DND-41 (cell line): ENCODE results near the gene CREB1.

Experiments used
- ATAC-seq: fragments of 200-7000 bp; cut with Tn5 transposase; 3 replicates; pipeline ENCODE4 v1.9.1; 2021; ENCODE audit warnings: low read depth; ENCODE audit not compliant: insufficient read depth
- DNase-seq: peaks from one replicate; pipeline ENCODE4 v3.0.0-alpha.2; 2020
- H2AFZ ChIP-seq: 2 replicates; pipeline ENCODE4 v1.6.0; 2012; ENCODE audit warnings: low read depth, low read length
- H3K27ac ChIP-seq: 2 replicates; pipeline ENCODE4 v1.5.1; 2012; ENCODE audit warnings: low read length, inconsistent platforms
- H3K27me3 ChIP-seq: fragments of 200-600 bp; sonication (generic); 2 replicates; pipeline ENCODE4 v1.6.0; 2012; ENCODE audit warnings: low read length, mild to moderate bottlenecking, inconsistent platforms; ENCODE audit not compliant: insufficient read depth, poor library complexity
- H3K36me3 ChIP-seq: 2 replicates; pipeline ENCODE4 v1.5.1; 2012; ENCODE audit warnings: low read length, inconsistent platforms; ENCODE audit not compliant: insufficient read depth
- H3K4me1 ChIP-seq: 2 replicates; pipeline ENCODE4 v1.5.1; 2012; ENCODE audit warnings: mild to moderate bottlenecking, low read length; ENCODE audit not compliant: insufficient read depth
- H3K4me2 ChIP-seq: 2 replicates; pipeline ENCODE4 v1.6.0; 2012; ENCODE audit warnings: mild to moderate bottlenecking, moderate library complexity, low read length, inconsistent platforms; ENCODE audit not compliant: insufficient read depth
- H3K4me3 ChIP-seq, 2 experiments: fragments of 200-600 bp in 1 of 2; shearing (Covaris generic) in 1 of 2; 2 replicates each; pipeline ENCODE4 v1.5.1; 2012 to 2016; ENCODE audit warnings: inconsistent platforms in 2 of 2, low read length in 2 of 2, mild to moderate bottlenecking in 2 of 2, low read depth in 1 of 2, moderate library complexity in 1 of 2
- H3K79me2 ChIP-seq: 2 replicates; pipeline ENCODE4 v1.6.0; 2012; ENCODE audit warnings: low read length, inconsistent platforms; ENCODE audit not compliant: insufficient read depth
- H3K9ac ChIP-seq: 2 replicates; pipeline ENCODE4 v1.6.0; 2012; ENCODE audit warnings: low read depth, mild to moderate bottlenecking, inconsistent platforms, low read length, moderate library complexity
- H3K9me3 ChIP-seq: 2 replicates; pipeline ENCODE4 v1.5.1; 2012; ENCODE audit warnings: low read length, moderate library complexity, mild to moderate bottlenecking, inconsistent platforms; ENCODE audit not compliant: insufficient read depth, severe bottlenecking
- H4K20me1 ChIP-seq: 2 replicates; pipeline ENCODE4 v1.6.0; 2012; ENCODE audit warnings: low read length; ENCODE audit not compliant: insufficient read depth
- EZH2 ChIP-seq: IDR thresholded peaks from 3 replicates; pipeline ENCODE4 v1.6.1; 2012; ENCODE audit warnings: borderline replicate concordance, low read depth, mild to moderate bottlenecking, moderate library complexity, low read length, inconsistent platforms; ENCODE audit not compliant: severe bottlenecking
- TF ChIP-seq, protein P1 (sequence below): IDR thresholded peaks from 2 replicates; pipeline ENCODE4 v1.5.1; 2012; ENCODE audit warnings: borderline replicate concordance, low read length, moderate library complexity, mild to moderate bottlenecking; ENCODE audit not compliant: poor library complexity, severe bottlenecking; ENCODE audit errors: extremely low read depth

CREB1 gene

DNA sequence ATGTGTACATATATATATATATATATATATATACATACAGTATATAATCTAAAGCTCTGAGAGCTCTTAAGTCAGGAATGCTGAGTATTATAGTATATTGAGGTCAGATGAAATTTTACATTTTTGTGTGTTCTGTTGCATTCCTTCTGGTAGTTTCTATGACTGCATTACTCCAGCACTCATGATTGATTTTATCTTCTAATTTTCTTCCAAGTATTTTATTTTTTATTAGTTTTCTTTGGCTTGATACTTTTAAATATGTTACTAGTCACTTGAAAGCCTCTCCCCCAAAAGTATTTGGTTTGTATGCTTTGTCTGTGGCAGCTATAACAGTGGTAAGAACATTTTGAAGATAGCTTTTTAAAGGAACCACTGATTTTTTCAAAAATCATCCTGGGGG lies 70.5 kb downstream of the CREB1 start:
- TF ChIP-seq EZH2 = no peak
- TF ChIP-seq, protein P1, sequence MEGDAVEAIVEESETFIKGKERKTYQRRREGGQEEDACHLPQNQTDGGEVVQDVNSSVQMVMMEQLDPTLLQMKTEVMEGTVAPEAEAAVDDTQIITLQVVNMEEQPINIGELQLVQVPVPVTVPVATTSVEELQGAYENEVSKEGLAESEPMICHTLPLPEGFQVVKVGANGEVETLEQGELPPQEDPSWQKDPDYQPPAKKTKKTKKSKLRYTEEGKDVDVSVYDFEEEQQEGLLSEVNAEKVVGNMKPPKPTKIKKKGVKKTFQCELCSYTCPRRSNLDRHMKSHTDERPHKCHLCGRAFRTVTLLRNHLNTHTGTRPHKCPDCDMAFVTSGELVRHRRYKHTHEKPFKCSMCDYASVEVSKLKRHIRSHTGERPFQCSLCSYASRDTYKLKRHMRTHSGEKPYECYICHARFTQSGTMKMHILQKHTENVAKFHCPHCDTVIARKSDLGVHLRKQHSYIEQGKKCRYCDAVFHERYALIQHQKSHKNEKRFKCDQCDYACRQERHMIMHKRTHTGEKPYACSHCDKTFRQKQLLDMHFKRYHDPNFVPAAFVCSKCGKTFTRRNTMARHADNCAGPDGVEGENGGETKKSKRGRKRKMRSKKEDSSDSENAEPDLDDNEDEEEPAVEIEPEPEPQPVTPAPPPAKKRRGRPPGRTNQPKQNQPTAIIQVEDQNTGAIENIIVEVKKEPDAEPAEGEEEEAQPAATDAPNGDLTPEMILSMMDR = no peak
- H2AFZ ChIP-seq = no peak overlapping the region
- DNase-seq (no peak), ATAC-seq (no peak)
- no peak overlapping the region for H3K9ac ChIP-seq
- peaks cover 2% of the 10 kb centered on the region; the same call in 1 of the 2 replicates for H4K20me1 ChIP-seq
- H3K27me3 ChIP-seq = no peaks in the 10 kb centered on the region
- H3K27ac ChIP-seq = no peak overlapping the region
- no peak overlapping the region for H3K4me3 ChIP-seq
- peaks cover 48% of the 10 kb centered on the region for H3K36me3 ChIP-seq
- no peaks in the 10 kb centered on the region for H3K4me1 ChIP-seq
- peaks cover 4% of the 10 kb centered on the region; the same call in 1 of the 2 replicates for H3K79me2 ChIP-seq
- H3K9me3 ChIP-seq = no peaks in the 10 kb centered on the region
- no peak overlapping the region for H3K4me2 ChIP-seq

DNA sequence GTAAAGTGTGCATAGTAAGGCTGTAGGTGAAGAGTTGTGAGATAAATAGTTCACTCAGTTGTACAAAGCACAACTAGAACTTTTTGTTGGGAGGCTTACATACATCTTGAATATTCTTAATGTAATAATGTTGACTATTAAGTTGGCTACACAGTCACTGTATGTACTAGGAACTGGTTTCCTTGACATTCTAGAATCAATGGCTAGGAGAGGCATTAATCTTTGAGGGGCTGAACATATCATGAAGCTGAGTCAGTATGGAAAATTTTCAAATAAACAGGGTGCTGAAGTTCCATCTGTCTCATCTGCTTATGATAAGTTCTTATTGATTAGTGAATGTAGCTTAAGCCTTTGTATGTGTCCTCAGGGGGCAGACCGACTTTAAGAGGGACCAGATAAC lies 72.0 kb downstream of the CREB1 start:
- H4K20me1 ChIP-seq = 0 out of 2 replicates have a peak, but pooled peaks cover 2% of the 10 kb centered on the region
- ATAC-seq (no peak), DNase-seq (no peak)
- no peaks in the 10 kb centered on the region for H3K27me3 ChIP-seq
- no peak overlapping the region for H3K4me3 ChIP-seq
- H3K4me2 ChIP-seq = no peak overlapping the region
- H3K9ac ChIP-seq = no peak overlapping the region
- no peaks in the 10 kb centered on the region for H3K4me1 ChIP-seq
- no peak for TF ChIP-seq EZH2
- TF ChIP-seq, protein P1 = no peak
- H3K27ac ChIP-seq = no peak overlapping the region
- H3K9me3 ChIP-seq = no peaks in the 10 kb centered on the region
- H3K79me2 ChIP-seq = peaks cover 2% of the 10 kb centered on the region; the same call in 1 of the 2 replicates
- peaks cover 33% of the 10 kb centered on the region for H3K36me3 ChIP-seq
- H2AFZ ChIP-seq = no peak overlapping the region

DNA sequence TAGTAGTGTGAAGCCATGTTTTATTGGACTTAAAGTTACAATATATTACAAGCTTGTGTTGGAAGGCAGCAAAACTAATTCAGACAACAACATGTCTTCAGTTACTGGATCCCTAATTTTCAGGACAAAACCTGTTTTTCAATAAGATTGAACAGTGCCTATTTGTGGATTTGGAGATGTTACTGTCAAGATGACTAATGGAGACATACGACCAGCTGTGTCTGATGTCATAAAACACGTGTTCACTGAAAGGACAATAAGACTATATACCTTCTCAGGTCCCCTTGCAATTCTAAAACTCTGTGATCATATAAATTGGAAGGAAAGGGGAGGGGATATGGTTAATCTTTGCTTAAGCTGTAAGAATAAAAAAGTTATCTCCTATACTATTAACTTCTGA lies 73.7 kb downstream of the CREB1 start:
- Histone ChIP-seq H3K79me2 (peaks cover 2% of the 10 kb centered on the region; the same call in 1 of the 2 replicates), H3K4me2 (no peak overlapping the region), H3K9ac (no peak overlapping the region), H3K27me3 (no peaks in the 10 kb centered on the region), H4K20me1 (0 out of 2 replicates have a peak, but pooled peaks cover 2% of the 10 kb centered on the region), H3K4me3 (no peak overlapping the region), H3K36me3 (peaks cover 21% of the 10 kb centered on the region; the same call in 1 of the 2 replicates), H3K9me3 (no peaks in the 10 kb centered on the region), H2AFZ (no peak overlapping the region), H3K27ac (no peak overlapping the region), H3K4me1 (no peaks in the 10 kb centered on the region)
- TF ChIP-seq EZH2 = no peak
- TF ChIP-seq, protein P1 = no peak
- DNase-seq = no peak
- no peak for ATAC-seq
